Activated CD8-positive, alpha-beta T cell treated with anti-CD3 and anti-CD28 coated beads for 36 hours (primary cell): ENCODE data around the gene SMPD3. TPM values are rescaled to one million over a fixed set of nuclear protein-coding genes. Genes with fewer than 3 reads are reported as not detected.

Source experiments
- ATAC-seq: fragments of 200-7000 bp; cut with Tn5 transposase; one replicate; pipeline ENCODE4 v1.10.0; 2021; ENCODE audit warnings: mild to moderate bottlenecking, moderate library complexity
- CTCF ChIA-PET: fragments of 350-600 bp; sonication (Branson Sonifier 250); formaldehyde crosslinking; loops from one replicate; lab custom pipeline; 2021; ENCODE audit warnings: antibody characterized with exemption; lab: Charles Lee
- POLR2A ChIA-PET: fragments of 350-600 bp; sonication (Branson Sonifier 250); formaldehyde crosslinking; loops from one replicate; lab custom pipeline; 2021; ENCODE audit warnings: antibody characterized with exemption; lab: Charles Lee
- DNase-seq: peaks from one replicate; pipeline ENCODE4 v3.0.0-alpha.2; 2020
- H3K27ac Mint-ChIP-seq: one replicate; pipeline ENCODE4 v1.8.0; 2021; ENCODE audit warnings: mild to moderate bottlenecking, mixed read lengths
- H3K27me3 Mint-ChIP-seq: one replicate; pipeline ENCODE4 v1.8.0; 2021; ENCODE audit warnings: mixed read lengths
- H3K36me3 Mint-ChIP-seq: one replicate; pipeline ENCODE4 v1.8.0; 2021; ENCODE audit warnings: low read depth, mixed read lengths
- H3K4me1 Mint-ChIP-seq: one replicate; pipeline ENCODE4 v1.8.0; 2021; ENCODE audit warnings: low read depth, mixed read lengths
- H3K4me3 Mint-ChIP-seq: one replicate; pipeline ENCODE4 v1.8.0; 2021; ENCODE audit warnings: mild to moderate bottlenecking, moderate library complexity, mixed read lengths
- H3K9me3 Mint-ChIP-seq: one replicate; pipeline ENCODE4 v1.8.0; 2021; ENCODE audit warnings: mixed read lengths
- intact Hi-C: fragments of 100-400 bp; cut with micrococcal nuclease; formaldehyde crosslinking; loops from one replicate; pipeline ENCODE4 v1.10.0; 2022
- total RNA-seq, 2 experiments: library from RNA; stranded (reverse); gene quantifications; one replicate each; pipeline ENCODE4 v1.2.3, GENCODE V29; 2021
- TF ChIP-seq, protein P1 (sequence below): fragments of 200-600 bp; IDR thresholded peaks from one replicate; pipeline ENCODE4 v1.8.0; 2022; ENCODE audit warnings: antibody characterized with exemption, mild to moderate bottlenecking

Gene SMPD3
- total RNA-seq, 2 experiments from 2014 or later = 0.16 to 0.63 TPM

DNA sequence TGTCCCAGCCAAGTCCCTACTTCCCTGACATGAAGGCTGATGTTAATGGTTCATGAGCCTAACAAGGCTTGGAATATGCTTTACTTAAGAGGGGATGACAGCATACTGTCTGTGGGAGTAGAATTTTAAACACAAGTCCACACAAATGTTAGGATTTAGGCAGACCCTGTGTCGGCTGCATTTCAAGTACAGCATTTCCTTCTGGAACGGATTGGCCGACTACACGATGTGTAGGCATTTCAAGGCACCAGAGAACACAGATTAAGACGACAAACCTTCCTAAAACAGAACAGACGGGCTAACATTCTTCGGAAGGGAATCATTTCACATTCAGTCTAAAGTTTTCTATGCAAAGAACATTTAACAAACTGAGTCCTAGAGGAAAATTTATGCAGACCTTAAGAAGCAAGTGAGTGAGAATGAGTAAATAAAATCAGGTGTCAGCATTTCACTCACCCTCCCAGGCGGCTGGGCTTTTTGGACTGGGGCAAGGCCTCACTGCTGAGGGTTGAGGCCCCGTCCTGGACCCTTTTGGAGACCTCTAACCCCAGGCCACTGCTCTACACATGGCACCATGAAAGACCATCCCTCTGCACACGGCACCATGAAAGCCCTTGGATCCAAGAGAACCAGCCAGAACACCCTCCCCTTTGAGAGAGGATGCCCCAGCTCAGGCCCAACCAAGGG is 67.5 kb downstream of the SMPD3 start:
- intact Hi-C loops = no loop called here
- ATAC-seq = no peak
- CTCF ChIA-PET = interaction anchor here (0.5 to 2.0 kb wide), 14 partner anchors 9 to 140 kb away, joined by 3 to 19 read pairs (median 4); no protein-coding TSS in a partner anchor
- DNase-seq = no peak
- TF ChIP-seq, protein P1, sequence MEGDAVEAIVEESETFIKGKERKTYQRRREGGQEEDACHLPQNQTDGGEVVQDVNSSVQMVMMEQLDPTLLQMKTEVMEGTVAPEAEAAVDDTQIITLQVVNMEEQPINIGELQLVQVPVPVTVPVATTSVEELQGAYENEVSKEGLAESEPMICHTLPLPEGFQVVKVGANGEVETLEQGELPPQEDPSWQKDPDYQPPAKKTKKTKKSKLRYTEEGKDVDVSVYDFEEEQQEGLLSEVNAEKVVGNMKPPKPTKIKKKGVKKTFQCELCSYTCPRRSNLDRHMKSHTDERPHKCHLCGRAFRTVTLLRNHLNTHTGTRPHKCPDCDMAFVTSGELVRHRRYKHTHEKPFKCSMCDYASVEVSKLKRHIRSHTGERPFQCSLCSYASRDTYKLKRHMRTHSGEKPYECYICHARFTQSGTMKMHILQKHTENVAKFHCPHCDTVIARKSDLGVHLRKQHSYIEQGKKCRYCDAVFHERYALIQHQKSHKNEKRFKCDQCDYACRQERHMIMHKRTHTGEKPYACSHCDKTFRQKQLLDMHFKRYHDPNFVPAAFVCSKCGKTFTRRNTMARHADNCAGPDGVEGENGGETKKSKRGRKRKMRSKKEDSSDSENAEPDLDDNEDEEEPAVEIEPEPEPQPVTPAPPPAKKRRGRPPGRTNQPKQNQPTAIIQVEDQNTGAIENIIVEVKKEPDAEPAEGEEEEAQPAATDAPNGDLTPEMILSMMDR = no peak
- POLR2A ChIA-PET = no interaction called here
- H3K27me3 Mint-ChIP-seq = no peaks in the 10 kb centered on the region
- H3K27ac Mint-ChIP-seq = no peak overlapping the region
- no peaks in the 10 kb centered on the region for H3K9me3 Mint-ChIP-seq
- no peak overlapping the region for H3K4me3 Mint-ChIP-seq
- H3K36me3 Mint-ChIP-seq = no peaks in the 10 kb centered on the region
- H3K4me1 Mint-ChIP-seq = peaks cover 10% of the 10 kb centered on the region

DNA sequence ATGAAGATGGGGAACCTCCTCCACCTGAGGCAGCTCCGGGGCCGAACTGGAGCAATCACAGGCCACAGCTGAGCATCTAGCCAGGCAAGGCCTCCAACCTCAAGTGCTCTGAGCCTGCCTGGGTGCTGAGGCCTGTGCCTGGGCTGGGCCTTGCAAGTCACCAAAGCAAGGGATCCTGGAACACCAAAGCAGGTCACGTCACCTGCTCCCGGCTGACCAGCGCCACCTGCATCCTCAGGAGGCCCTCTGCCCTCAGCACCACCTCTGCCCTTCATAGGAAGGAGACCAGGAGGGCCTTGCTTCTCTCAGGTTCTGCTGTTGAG is 68.0 kb downstream of the SMPD3 start:
- Mint-ChIP-seq H3K4me3 (no peak overlapping the region), H3K36me3 (no peaks in the 10 kb centered on the region), H3K27ac (no peak overlapping the region), H3K4me1 (peaks cover 10% of the 10 kb centered on the region), H3K27me3 (no peaks in the 10 kb centered on the region), H3K9me3 (no peaks in the 10 kb centered on the region)
- TF ChIP-seq, protein P1 = no peak
- CTCF ChIA-PET = interaction anchor here (1.1 kb wide), 1 partner anchor 140 kb away, joined by 3 read pairs; no protein-coding TSS in a partner anchor
- intact Hi-C loops = no loop called here
- no peak for DNase-seq
- ATAC-seq = no peak
- POLR2A ChIA-PET = interaction anchor here (2.0 kb wide), 1 partner anchor 11 kb away, joined by 6 read pairs; no protein-coding TSS in a partner anchor

DNA sequence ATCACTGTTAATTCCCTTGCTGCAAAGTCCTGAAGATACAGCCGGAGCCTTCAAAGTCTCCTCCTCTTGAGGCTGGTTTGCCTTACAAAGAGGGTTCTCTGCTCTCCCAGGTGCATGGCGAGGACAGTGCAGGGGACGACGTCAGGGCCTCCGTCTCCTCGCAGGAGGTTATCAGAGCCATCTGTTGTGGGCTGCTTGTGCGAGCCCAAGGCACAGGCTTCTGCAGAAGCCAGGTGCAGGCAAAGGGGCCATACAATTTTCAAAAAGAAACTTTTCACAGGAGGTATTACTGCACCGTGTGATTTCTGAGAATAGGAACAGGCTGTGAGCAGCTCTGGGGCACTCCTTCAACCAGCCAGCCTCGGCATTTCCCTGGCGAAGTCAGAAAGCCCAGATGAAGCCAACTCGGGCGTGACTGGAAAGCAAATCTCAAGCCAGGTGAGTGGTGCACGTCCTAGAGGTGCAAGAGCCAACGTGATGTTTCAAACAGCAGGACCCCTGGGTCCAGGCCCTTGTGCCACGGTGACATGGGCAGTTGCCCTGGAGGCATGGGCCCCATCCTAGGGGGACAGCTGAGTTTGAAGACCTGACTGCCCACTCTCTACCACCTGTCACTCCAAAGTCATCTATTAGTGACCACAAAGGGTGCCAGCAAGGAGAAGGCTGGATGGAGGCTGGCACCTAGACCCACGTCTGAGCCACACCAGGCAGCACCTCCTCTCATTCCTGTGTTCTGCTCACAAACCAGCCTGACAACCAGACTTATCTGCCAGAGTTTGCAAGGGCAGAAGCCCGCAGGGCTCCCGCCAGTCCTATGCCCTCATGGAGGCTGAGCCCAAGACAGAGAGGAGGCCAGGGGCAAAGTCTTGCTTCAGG is 68.6 kb downstream of the SMPD3 start:
- peaks cover 10% of the 10 kb centered on the region for H3K4me1 Mint-ChIP-seq
- ChIA-PET CTCF (no interaction called here), POLR2A (interaction anchor here (2.0 kb wide), 1 partner anchor 10 kb away, joined by 6 read pairs; no protein-coding TSS in a partner anchor)
- no peaks in the 10 kb centered on the region for H3K36me3 Mint-ChIP-seq
- peak; percentile 21 for DNase-seq
- intact Hi-C loops = no loop called here
- no peak overlapping the region for H3K4me3 Mint-ChIP-seq
- ATAC-seq = peak; percentile 64
- H3K9me3 Mint-ChIP-seq = no peaks in the 10 kb centered on the region
- no peak overlapping the region for H3K27ac Mint-ChIP-seq
- TF ChIP-seq, protein P1 = no peak
- no peaks in the 10 kb centered on the region for H3K27me3 Mint-ChIP-seq

DNA sequence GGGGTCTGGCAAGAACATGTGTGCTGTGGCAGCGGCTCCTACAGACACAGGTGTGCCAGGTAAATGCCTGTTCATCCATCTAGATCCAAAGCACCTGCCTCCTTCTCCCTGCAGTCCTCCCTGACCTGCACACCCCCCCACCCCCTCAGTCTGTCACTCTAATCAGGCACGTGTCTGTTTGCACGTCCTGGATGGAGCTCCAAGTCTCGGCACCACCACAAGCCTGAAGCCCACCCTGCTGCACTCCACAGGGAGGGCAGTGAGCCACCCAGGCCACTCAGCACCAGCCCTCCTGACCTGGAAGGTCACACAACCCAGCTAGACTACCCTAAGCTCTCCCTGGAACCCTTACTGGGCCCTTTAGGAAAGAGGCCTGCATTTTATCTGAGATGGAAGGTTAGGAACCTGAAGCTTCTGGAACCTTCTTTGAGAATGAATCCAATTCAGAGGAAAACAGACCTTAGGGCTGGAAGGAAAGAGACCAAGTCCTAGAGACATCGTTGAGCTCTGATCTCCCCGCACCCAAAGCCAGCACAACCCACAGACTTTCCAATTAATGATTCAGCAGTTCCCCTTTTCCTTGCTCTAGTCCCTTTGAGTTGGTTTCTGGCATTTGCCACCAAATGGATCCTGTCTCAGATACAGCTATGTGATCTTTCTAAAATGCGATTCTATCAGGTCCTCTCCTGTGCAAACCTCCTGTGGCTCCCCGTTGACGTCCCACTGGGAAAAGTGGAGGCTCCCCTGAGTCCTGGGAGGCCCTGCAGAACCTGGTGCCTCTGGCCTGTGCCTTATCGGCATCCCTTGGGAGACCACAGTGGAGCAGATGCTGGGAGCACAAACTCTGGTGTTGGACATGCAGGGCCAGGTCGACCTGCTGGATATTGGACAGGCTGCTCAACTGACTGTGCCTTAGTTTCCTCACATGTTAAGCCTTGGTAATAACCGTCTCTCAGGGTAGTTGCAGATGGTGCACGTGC is 69.6 kb downstream of the SMPD3 start:
- TF ChIP-seq, protein P1 = no peak
- Mint-ChIP-seq H3K4me3 (no peak overlapping the region), H3K36me3 (no peaks in the 10 kb centered on the region), H3K27ac (no peak overlapping the region), H3K27me3 (peaks cover 1% of the 10 kb centered on the region), H3K4me1 (peaks cover 10% of the 10 kb centered on the region), H3K9me3 (no peaks in the 10 kb centered on the region)
- ATAC-seq (no peak), DNase-seq (no peak)
- ChIA-PET CTCF (interaction anchor here (0.6 to 2.6 kb wide), 4 partner anchors 10 to 142 kb away, joined by 3 to 7 read pairs (median 4); no protein-coding TSS in a partner anchor), POLR2A (interaction anchor here (1.0 to 2.2 kb wide), 5 partner anchors 9 to 39 kb away, joined by 3 to 6 read pairs (median 3); no protein-coding TSS in a partner anchor)
- intact Hi-C loops = no loop called here
